H9 (cell line): ENCODE results near the gene C9. TPM values are rescaled to one million over a fixed set of nuclear protein-coding genes. Genes with fewer than 3 reads are reported as not detected.

ENCODE experiments used
- DNase-seq: peaks from one replicate; pipeline ENCODE4 v3.0.0-alpha.2; 2017
- H2AFZ ChIP-seq: one replicate; pipeline ENCODE4 v1.6.1; 2013; ENCODE audit warnings: mild to moderate bottlenecking, low read length, control low read depth, moderate library complexity
- H2AK5ac ChIP-seq: 2 replicates; pipeline ENCODE4 v1.6.1; 2013; ENCODE audit warnings: low read length, control low read depth, mixed read lengths; ENCODE audit not compliant: insufficient read length
- H2BK120ac ChIP-seq: one replicate; pipeline ENCODE4 v1.6.1; 2013; ENCODE audit warnings: low read depth, mild to moderate bottlenecking, low read length, control low read depth, inconsistent platforms; ENCODE audit not compliant: poor library complexity, severe bottlenecking
- H2BK12ac ChIP-seq: 2 replicates; pipeline ENCODE4 v1.6.1; 2013; ENCODE audit warnings: low read length, control low read depth, mixed read lengths, low read depth; ENCODE audit not compliant: insufficient read length
- H2BK15ac ChIP-seq: 2 replicates; pipeline ENCODE4 v1.6.1; 2013; ENCODE audit warnings: low read depth, low read length, control low read depth
- H2BK20ac ChIP-seq: one replicate; pipeline ENCODE4 v1.6.1; 2013; ENCODE audit warnings: low read depth, mild to moderate bottlenecking, low read length, control low read depth, inconsistent platforms; ENCODE audit not compliant: poor library complexity, severe bottlenecking
- H2BK5ac ChIP-seq: 2 replicates; pipeline ENCODE4 v1.6.1; 2013; ENCODE audit warnings: low read length, control low read depth, mixed read lengths; ENCODE audit not compliant: insufficient read length
- H3K14ac ChIP-seq: 2 replicates; pipeline ENCODE4 v1.6.1; 2013; ENCODE audit warnings: low read length, control low read depth; ENCODE audit not compliant: insufficient read depth
- H3K18ac ChIP-seq: 2 replicates; pipeline ENCODE4 v1.6.1; 2013; ENCODE audit warnings: low read depth, mild to moderate bottlenecking, mixed read lengths, low read length, control low read depth; ENCODE audit not compliant: insufficient read length
- H3K23ac ChIP-seq: 2 replicates; pipeline ENCODE4 v1.6.1; 2013; ENCODE audit warnings: low read length, control low read depth, mixed read lengths, low read depth; ENCODE audit not compliant: insufficient read length
- H3K23me2 ChIP-seq: 2 replicates; pipeline ENCODE4 v1.6.1; 2013; ENCODE audit warnings: low read depth, mild to moderate bottlenecking, mixed read lengths, low read length, control low read depth; ENCODE audit not compliant: insufficient read length, poor library complexity, severe bottlenecking
- H3K27ac ChIP-seq: 2 replicates; pipeline ENCODE4 v1.5.1; 2013; ENCODE audit warnings: low read length, control low read depth, mixed read lengths, low read depth; ENCODE audit not compliant: insufficient read length
- H3K27me3 ChIP-seq: 2 replicates; pipeline ENCODE4 v1.6.1; 2013; ENCODE audit warnings: low read length, control low read depth, inconsistent platforms; ENCODE audit not compliant: insufficient read depth
- H3K4ac ChIP-seq: 2 replicates; pipeline ENCODE4 v1.6.1; 2013; ENCODE audit warnings: low read depth, mild to moderate bottlenecking, control low read depth, inconsistent platforms, low read length, moderate library complexity
- H3K4me1 ChIP-seq: 2 replicates; pipeline ENCODE4 v1.6.1; 2013; ENCODE audit warnings: low read length, control low read depth, inconsistent platforms; ENCODE audit not compliant: insufficient read depth
- H3K4me2 ChIP-seq: 2 replicates; pipeline ENCODE4 v1.6.1; 2013; ENCODE audit warnings: low read length, control low read depth, mixed read lengths; ENCODE audit not compliant: insufficient read length, insufficient read depth
- H3K56ac ChIP-seq: 2 replicates; pipeline ENCODE4 v1.6.1; 2013; ENCODE audit warnings: low read depth, mild to moderate bottlenecking, mixed read lengths, low read length, control low read depth; ENCODE audit not compliant: insufficient read length
- H3K79me1 ChIP-seq: 2 replicates; pipeline ENCODE4 v1.6.1; 2013; ENCODE audit warnings: low read depth, mild to moderate bottlenecking, moderate library complexity, low read length, control low read depth, inconsistent platforms; ENCODE audit not compliant: insufficient read depth, poor library complexity, severe bottlenecking
- H3K79me2 ChIP-seq: 2 replicates; pipeline ENCODE4 v1.6.1; 2013; ENCODE audit warnings: low read length, control low read depth, inconsistent platforms; ENCODE audit not compliant: insufficient read depth
- H3K9ac ChIP-seq: 2 replicates; pipeline ENCODE4 v1.6.1; 2013; ENCODE audit warnings: low read length, control low read depth, mixed read lengths; ENCODE audit not compliant: insufficient read length; ENCODE audit errors: extremely low read depth
- H3K9me3 ChIP-seq: one replicate; pipeline ENCODE4 v1.6.1; 2013; ENCODE audit warnings: low read depth, low read length, inconsistent platforms; ENCODE audit not compliant: control insufficient read depth
- H3T11ph ChIP-seq: one replicate; pipeline ENCODE4 v1.6.1; 2013; ENCODE audit warnings: mild to moderate bottlenecking, low read length, control low read depth, inconsistent platforms
- H4K20me1 ChIP-seq: one replicate; pipeline ENCODE4 v1.6.1; 2013; ENCODE audit not compliant: control insufficient read depth, insufficient read length, insufficient read depth
- H4K5ac ChIP-seq: 2 replicates; pipeline ENCODE4 v1.6.1; 2013; ENCODE audit warnings: low read depth, mild to moderate bottlenecking, mixed read lengths, low read length, control low read depth; ENCODE audit not compliant: insufficient read length
- H4K8ac ChIP-seq: replicated peaks from 2 replicates; pipeline ENCODE4 v1.6.1; 2013; ENCODE audit warnings: low read length, control low read depth, mixed read lengths, low read depth; ENCODE audit not compliant: insufficient read length
- H4K91ac ChIP-seq: 2 replicates; pipeline ENCODE4 v1.6.1; 2013; ENCODE audit warnings: low read depth, mild to moderate bottlenecking, moderate library complexity, mixed read lengths, low read length, control low read depth; ENCODE audit not compliant: insufficient read length
- H3K27ac Mint-ChIP-seq, 3 experiments: 2 replicates in 2 of 3; 3 replicates in 1 of 3; pipeline ENCODE4 v1.8.0; 2020 to 2021; ENCODE audit warnings: mixed read lengths in 3 of 3, mild to moderate bottlenecking in 1 of 3, moderate library complexity in 1 of 3
- H3K27me3 Mint-ChIP-seq: 2 replicates; pipeline ENCODE4 v1.8.0; 2021; ENCODE audit warnings: low read depth, mild to moderate bottlenecking, moderate library complexity, mixed read lengths
- H3K36me3 Mint-ChIP-seq, 3 experiments: 2 replicates in 2 of 3; 3 replicates in 1 of 3; pipeline ENCODE4 v1.8.0; 2020 to 2021; ENCODE audit warnings: low read depth in 3 of 3, mixed read lengths in 3 of 3; ENCODE audit not compliant: insufficient read depth in 1 of 3
- H3K4me1 Mint-ChIP-seq, 2 experiments: 2 replicates each; pipeline ENCODE4 v1.8.0; 2020; ENCODE audit warnings: mixed read lengths in 2 of 2
- H3K4me3 Mint-ChIP-seq, 2 experiments: 2 replicates in 1 of 2; 3 replicates in 1 of 2; pipeline ENCODE4 v1.8.0; 2020 to 2021; ENCODE audit warnings: mild to moderate bottlenecking in 2 of 2, mixed read lengths in 2 of 2, moderate library complexity in 1 of 2
- H3K9me3 Mint-ChIP-seq, 2 experiments: 2 replicates in 1 of 2; 3 replicates in 1 of 2; pipeline ENCODE4 v1.8.0; 2020; ENCODE audit warnings: mild to moderate bottlenecking in 2 of 2, mixed read lengths in 2 of 2, moderate library complexity in 1 of 2
- WGBS: extraction: QIAGEN DNeasy Blood & Tissue Kit; methylation state at CpG from one replicate; pipeline ENCODE4 v1.1.7; 2013; ENCODE audit warnings: missing lambda C conversion rate, low lambda C conversion rate, mixed read lengths; ENCODE audit not compliant: insufficient read length; ENCODE audit errors: extremely low coverage; 5-methylcytosine and 5-hydroxymethylcytosine counted together
- total RNA-seq: library from RNA; stranded (reverse); gene quantifications from 2 replicates; pipeline ENCODE4 v1.2.1, GENCODE V29; 2021
- TF ChIP-seq, protein P1 (sequence below): fragments of 200-600 bp; sonication (generic); conservative IDR thresholded peaks from 3 replicates; pipeline ENCODE4 v1.8.0; 2021; ENCODE audit warnings: antibody characterized with exemption, mild to moderate bottlenecking

Gene C9
- total RNA-seq, 1 experiment from 2014 or later, result not detected

DNA sequence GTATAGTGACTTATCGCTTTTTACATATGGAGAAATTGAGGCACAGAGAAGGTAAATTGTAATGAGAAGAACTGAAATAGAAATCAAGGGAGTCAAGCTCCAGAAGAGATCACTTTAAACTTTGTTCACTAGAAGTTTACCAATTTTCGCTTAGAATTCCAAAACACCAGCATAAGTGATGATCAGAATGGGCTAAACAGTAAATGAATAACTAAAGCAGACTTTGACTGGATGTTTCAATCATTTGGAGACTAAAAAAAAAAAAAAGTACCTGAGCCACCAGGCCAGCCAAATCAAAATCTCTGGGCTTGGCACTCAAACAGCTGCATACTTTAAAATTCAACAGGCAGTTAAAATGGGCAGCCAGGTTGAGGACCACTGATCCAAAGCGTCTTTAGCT lies 106.7 kb downstream of the C9 start:
- Histone ChIP-seq H2AK5ac (no peak overlapping the region), H3K4me1 (no peaks in the 10 kb centered on the region), H2BK5ac (no peak overlapping the region), H2BK120ac (no peak overlapping the region), H4K8ac (no peak overlapping the region), H4K91ac (no peak overlapping the region), H3K9ac (no peak overlapping the region), H2BK20ac (no peak overlapping the region), H3K4me2 (no peak overlapping the region), H3K79me1 (no peaks in the 10 kb centered on the region), H4K20me1 (no peaks in the 10 kb centered on the region), H3K14ac (no peak overlapping the region), H3K18ac (no peak overlapping the region), H3K79me2 (no peaks in the 10 kb centered on the region), H2BK15ac (no peak overlapping the region), H3T11ph (no peak overlapping the region), H3K23me2 (no peaks in the 10 kb centered on the region), H2AFZ (no peak overlapping the region), H3K4ac (no peak overlapping the region), H3K27ac (no peak overlapping the region), H3K27me3 (no peaks in the 10 kb centered on the region), H3K23ac (no peak overlapping the region), H3K9me3 (no peaks in the 10 kb centered on the region), H2BK12ac (no peak overlapping the region), H4K5ac (no peak overlapping the region), H3K56ac (no peak overlapping the region)
- Mint-ChIP-seq H3K36me3 (no peaks in the 10 kb centered on the region), H3K27ac (no peak overlapping the region), H3K9me3 (no peaks in the 10 kb centered on the region), H3K4me1 (no peaks in the 10 kb centered on the region), H3K4me3 (no peak overlapping the region), H3K27me3 (no peaks in the 10 kb centered on the region; the same call in 1 of the 2 replicates)
- DNase-seq, result no peak
- TF ChIP-seq, protein P1, sequence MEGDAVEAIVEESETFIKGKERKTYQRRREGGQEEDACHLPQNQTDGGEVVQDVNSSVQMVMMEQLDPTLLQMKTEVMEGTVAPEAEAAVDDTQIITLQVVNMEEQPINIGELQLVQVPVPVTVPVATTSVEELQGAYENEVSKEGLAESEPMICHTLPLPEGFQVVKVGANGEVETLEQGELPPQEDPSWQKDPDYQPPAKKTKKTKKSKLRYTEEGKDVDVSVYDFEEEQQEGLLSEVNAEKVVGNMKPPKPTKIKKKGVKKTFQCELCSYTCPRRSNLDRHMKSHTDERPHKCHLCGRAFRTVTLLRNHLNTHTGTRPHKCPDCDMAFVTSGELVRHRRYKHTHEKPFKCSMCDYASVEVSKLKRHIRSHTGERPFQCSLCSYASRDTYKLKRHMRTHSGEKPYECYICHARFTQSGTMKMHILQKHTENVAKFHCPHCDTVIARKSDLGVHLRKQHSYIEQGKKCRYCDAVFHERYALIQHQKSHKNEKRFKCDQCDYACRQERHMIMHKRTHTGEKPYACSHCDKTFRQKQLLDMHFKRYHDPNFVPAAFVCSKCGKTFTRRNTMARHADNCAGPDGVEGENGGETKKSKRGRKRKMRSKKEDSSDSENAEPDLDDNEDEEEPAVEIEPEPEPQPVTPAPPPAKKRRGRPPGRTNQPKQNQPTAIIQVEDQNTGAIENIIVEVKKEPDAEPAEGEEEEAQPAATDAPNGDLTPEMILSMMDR, result no peak
- WGBS, result no CpG with 5 or more reads among the region's 3 CpGs
